GM18867 (cell line): ENCODE measurements around the gene RBM20.
A peak's percentile ranks its signal among the peaks of the same experiment; 100 is the strongest.

Experiments used
- ATAC-seq: cut with Tn5 transposase; IDR thresholded peaks from one replicate; pipeline ENCODE4 v1.9.1; 2021; ENCODE audit warnings: mild to moderate bottlenecking, moderate library complexity; ENCODE audit not compliant: unreplicated experiment

Gene RBM20

DNA sequence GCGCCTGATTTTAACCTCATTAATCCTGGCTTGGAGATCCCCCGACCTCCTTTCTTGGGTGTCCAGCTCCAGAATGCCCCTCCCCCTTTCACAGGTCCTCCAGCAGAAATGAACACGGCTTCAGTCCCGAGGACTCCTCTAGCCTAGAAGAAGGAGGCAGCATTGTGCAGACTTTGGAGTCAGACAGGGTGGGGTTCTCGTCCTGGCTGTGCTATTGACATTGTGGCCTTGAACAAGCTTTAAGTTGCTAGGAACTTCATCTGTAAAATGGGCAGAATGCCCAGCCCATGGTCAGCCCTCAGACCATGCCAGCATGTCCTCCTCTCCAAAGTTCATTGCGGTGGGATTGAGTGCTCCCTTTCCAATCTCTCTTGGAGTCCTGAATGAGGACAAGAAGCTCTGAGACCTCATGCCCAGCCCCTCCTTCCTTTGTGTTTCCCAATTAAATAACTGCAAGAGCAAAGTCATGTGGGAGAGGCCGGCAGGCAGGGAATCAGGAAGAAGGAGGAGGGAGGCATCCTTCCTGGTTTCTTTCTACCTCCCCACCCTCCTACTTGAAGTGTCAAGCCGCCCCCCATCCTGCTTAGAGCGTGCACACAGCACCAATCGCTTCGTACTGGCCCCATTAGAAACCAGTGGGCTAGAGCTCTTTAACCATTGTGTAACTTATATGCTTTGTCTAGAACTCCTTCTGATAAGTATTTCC lies 86.4 kb downstream of the RBM20 start:
- no peak for ATAC-seq

DNA sequence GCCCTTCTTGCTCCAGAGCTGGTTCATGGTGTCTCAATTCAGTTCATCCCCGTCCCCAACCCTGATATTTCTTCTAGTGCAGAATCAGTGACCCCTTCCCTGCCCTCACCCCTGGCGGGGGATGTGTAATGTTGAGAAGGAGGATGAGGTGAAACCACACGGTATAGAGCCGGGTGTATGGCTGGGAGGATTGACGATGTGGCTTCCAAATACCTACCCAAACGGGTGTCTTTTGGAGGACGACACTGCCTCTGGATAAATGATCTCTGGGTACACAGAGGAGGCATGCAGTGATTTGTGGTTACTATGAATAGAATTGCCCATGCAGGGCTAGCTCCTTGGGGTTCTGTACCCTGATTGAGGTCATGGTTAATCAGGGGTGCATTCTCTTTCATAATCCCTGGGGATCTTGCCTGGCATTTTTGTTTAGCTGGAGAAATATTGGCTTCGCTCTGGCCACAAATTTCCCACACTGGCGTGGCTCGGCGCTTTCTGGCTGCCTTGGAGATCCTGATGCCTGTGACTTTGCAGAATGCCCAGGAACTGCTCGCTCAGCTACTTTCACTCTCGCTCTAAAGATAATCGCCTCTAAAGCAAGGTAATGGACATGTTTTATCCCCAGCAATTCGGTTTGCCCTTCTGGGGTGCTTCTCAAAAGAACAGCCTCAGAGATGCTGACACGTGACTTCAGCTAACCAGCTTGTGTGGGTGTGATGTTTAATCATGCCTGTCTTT lies 89.2 kb downstream of the RBM20 start:
- no peak for ATAC-seq

DNA sequence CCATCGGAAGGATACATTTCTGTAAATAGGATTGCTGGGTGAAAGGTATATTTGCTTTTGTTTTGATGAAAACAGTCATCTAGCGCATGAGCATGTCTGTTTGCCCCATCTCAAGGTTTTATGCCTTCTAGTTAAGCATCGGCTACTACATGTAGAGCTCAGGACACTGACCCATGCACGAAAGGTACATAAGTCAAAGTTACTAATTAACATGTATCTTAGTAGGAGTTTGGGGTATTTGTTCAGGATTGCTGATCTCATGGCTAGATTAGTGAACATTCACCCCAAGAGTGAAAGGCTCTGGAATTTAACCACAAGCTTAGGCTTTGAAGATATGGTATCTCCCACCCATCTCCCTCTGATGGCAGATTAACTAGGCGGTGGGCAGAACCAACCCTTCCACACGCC lies 91.5 kb downstream of the RBM20 start:
- ATAC-seq = no peak

DNA sequence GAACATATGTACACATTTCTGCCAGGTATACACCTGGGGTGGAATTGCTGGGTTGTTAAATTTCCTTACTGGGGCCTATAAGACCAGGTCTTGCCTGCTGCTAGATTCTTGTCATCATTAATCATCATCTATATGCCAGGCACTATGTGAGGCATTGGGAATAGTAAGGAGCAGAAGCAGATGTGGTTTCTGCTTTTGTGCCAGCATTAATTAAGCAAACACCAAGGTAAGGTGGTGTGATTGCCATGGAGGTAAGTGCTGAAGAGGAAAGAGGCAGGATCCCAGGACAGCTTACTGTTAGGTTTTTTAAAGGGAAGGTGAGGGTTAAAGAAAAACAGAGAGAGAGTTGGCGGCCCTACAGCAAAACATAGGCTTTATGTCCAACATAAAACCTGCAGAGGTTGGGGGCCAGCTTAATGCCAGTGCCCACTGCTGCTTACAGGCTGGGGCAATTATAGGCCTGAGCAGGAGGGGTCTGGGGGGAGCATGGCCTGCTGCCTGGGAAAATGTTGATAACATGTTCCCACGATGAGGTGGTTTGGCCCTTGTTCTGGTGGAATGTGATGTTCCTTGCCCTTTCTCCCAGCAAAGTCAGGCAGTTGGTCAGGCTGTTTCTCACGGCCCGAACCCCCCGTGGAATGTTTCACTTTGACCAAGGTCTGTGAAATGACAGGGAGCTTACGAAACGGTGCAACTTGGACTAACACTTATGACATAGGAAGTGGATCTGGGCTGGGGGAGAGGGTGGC lies 93.9 kb downstream of the RBM20 start:
- no peak for ATAC-seq

DNA sequence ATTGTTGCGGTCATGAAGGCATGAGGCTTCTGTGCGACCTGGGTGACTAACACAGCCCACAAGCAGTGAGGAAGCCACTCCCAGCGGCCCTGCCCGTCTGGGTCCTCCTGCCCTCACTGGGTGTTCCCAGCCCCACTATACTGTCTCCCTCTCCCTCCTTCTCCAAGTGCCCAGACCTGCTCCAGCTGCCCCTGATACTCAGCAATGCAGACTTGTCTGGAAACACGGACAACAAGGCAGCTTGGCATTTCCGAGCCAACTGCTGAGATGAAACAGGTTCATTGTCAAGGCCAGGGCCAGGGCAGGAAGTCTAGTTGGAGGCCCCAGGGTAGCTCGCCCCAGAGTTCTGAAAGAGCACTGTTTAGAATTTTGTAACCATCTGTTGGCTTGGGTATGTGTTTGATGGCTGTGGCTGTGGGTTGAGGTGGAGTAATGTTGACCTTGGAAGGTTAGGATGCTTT lies 95.7 kb downstream of the RBM20 start:
- no peak for ATAC-seq

DNA sequence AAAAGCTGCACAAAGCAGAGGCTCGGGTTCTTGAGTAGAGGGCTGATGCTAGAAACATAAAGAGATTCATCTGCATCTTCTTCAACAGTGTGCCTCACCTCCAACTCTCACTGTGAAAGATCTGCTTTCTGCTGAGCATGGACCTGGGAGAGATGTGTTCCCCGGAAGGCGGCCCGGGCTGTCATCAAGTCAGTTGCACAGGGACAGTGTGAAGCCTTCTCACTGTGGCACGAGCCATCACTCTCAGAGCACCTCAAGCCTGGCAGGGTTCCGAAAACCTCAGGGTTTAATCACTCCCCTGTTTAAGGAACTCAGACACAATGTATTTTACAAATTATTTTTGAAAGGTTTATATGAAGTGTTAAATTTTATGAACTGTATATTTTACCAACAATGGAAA lies 98.7 kb downstream of the RBM20 start:
- ATAC-seq = no peak

DNA sequence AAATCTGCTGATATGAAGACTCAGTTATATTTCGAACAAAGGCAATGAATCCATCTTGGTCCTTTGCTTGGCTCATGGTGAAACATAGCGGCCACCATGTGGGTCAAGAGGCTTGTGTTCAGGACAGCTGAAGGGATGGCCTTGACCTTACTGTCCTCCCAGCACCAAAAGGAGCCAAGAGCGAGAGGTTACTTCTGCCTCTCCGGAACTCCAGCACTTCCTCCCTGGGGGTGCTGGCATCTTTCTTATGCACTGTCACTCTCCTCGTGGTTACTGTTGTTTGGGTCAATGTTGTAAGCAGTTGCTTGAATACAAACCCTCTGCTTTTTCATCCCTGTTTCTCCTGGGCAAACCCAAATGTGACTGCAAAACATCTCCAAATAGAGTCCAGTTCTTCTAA lies 100.6 kb downstream of the RBM20 start:
- ATAC-seq = no peak

DNA sequence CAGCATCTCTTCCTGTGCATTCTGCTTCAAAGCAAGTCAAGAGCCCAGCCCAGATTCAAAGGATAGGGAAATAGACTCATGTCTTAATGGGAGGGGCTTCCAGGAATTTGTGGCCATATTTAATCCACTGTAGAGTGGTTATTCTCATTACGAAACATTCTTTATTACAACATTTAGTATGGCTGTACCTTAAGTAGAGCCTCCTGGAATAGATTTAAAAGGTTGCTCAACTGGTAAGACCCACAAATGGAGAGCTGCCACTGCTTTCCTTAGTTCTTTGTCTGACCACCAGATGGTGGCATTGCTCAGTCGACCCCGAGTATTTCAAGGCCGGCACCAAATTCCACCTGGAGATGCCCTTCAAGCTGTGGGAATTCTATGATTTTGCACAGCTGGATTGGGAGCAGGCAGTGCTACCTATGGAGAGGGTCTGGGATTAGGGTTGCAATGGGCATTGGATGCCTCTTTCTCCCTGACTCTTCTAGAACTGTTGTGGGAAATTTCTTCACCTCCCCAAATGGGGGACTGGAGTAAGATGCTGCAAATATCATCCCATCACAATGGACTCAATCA lies 102.2 kb downstream of the RBM20 start:
- ATAC-seq = peak; percentile 47

DNA sequence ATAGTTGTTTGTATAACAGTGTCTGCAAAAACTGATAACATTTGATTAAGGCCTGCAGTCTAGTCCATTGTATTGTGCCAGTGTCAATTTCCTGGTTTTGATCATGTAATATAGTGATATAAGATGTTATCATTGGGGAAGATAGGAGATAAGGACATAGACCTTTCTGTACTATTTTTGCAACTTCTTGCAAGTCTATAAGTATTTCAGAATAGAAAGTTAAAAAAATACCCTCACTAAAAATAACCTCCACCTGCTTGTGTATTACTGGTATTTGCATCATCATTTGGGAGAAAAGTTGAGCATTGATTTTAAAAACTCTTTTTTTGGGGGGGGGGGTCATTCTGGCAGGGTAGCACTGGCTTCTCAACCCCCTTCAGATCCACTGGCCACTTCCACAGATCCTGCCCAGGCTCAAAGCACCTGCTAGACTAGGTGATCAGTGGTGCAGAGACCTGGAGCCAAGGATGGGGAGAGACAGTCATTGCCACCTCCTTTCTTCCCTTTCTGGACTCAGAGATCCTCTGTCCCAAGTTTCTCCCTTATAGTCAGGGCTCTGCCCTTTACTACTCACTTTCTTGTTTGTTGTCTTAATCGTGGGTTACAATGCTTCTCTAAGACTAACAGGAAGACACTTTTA lies 103.0 kb downstream of the RBM20 start:
- no peak for ATAC-seq

DNA sequence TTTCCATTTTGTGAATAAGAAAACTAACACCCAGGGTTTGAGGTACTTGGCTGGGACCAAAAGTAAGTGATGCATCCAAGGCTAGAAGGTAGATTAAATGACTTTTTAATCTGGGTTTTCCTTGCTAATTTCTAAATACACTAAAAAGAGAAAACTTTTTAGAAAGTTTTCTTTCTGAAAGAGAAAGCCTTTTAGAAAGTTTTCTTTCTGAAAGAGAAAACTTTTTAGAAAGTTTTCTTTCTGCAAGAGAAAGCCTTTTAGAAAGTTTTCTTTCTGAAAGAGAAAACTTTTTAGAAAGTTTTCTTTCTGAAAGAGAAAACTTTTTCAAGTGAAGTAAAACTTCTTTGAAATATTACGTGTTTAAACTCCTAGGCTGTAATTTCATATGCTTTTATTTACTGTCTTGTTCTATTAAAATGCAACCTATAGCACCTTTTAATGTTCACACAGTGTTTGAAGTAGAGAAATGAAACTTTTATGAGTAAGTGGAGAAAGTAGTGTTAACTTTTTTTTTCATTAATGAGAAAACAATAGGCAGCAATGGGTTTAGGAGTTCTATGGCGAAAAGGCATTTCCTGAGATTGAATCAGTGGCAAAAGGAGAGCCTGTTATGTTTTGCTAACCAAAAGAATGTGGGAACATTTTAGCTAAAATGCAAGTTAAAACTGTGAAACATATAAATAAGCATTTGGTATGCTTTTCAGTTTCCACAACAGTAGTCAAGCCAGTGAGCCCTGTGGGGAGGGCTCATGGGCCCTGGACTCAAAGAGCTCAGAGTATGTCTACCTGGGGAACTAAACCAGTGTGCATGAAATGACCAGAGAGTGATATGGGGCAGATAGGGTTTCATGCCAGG lies 103.7 kb downstream of the RBM20 start:
- no peak for ATAC-seq

DNA sequence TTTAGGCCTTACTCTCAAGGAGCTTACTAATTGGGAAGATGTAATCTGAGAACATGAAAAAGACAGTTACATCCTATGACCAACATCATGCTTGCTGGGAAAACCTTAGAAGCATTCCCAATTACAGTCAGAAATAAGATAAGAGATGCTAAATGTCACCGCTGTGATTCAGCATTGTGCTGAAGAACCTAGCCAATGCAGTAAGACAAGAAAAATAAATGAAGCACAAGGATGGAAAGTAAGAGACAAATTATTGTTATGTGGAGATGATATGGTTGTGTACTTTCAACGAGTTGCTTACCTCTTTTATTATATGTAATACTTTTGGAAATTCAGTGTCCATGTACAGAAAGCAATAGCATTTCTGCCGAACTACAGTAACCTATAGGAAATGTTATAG lies 104.8 kb downstream of the RBM20 start:
- no peak for ATAC-seq

DNA sequence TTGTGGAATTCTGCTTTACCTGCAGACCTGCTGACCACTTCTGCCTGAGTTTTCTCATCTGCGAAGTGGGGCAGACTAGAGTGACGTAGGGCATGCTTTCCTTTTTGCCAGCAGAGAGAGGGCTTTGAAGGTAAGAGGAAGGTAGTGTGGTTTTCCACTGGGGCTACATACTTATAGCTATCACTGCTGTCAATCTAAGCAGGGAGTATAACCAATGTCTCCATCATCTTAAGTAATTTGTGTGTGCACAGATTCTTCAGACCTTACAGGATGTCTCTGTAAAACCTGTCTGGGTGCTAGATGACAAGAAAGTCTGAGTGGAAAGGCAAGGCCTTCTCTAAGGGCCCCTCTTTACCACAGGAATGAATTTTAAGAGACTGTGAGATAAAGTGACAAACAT lies 106.8 kb downstream of the RBM20 start:
- ATAC-seq = no peak

DNA sequence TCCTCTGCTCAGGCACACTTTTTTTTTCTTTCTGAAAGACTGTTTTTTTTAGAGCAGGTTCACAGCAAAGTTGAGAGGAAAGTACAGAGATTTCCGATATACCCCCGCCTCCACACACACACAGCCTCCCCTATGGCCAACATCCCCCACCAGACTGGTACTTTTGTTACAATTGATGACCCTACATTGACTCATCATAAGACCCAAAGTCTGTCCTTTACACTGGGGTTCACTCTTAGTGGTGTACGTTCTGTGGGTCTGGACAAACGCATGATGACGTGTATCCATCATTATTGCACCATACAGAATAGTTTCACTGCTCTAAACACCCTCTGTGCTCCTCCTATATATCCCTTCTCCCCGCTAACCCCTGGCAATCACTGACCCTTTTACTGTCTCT lies 107.7 kb downstream of the RBM20 start:
- ATAC-seq = no peak

DNA sequence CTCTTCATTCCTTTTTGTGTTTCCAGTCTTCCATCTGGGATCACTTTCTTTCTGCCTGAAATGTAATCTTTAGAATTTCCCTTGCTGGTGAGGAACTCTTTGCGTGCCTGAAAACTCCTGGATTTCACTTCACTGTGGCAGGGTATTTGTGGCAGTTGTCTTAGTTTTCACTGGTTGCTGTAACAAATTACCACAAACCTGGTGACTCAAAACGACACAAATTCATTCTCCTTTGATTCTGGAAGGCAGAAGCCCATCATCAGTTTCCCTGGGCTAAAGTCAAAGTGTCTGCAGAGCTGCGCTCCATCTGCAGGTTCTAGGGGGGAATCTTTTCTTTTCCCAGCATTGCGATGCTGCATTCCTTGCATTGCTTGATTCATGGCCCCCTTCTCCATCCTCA lies 109.3 kb downstream of the RBM20 start:
- no peak for ATAC-seq

DNA sequence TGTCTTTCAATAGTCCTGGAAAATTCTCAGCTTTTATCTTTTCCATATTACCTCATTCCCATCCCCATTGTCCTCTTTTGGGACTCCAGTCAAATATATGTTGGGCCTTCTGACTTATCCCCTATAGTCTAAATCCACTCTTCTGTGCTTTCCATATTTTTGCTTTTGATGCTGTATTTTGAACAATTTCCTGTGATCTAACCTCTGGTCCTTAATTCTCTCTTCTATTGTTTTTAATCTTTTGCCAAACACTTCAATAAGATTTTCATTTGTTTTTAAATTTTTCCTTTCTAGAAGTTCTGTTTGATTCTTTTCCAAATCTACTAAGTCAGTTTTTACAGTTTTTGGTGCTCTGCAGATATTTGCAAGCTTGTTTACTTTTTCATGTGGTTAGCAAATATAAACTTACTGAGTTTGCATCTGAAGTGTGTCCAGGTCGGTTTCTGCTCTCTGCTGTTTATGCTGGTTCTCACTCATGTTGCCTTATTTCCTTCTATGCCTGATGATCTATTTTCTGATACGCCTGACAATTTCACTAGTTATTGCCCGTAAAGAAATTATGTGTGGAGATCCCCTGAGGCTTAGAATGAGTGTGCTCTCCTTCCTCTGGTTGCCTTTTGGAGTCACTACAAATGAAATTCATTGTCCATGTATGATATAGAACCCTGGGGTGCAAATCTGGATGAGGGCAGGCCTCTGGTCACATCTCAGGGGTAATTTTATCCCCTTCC lies 110.4 kb downstream of the RBM20 start:
- no peak for ATAC-seq

DNA sequence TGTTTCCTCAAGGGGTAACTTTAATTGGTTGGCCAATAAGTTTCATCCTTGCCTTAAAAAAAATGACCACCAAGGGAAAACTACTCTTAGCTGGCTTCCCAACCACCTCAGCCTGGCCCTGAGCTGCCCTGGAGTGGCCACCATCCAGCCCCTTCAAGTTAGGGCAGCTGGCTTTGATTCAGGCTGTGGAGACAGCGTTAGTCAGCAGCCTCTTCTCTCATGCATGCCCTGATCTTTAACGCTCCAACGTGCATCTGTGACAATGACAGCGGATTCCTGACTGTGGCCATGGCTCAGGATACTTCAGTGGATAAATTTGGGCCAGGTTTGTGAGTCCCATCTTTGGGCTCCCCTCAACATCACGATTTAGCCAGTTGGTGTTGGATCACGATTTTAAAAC lies 111.6 kb downstream of the RBM20 start:
- ATAC-seq = no peak

DNA sequence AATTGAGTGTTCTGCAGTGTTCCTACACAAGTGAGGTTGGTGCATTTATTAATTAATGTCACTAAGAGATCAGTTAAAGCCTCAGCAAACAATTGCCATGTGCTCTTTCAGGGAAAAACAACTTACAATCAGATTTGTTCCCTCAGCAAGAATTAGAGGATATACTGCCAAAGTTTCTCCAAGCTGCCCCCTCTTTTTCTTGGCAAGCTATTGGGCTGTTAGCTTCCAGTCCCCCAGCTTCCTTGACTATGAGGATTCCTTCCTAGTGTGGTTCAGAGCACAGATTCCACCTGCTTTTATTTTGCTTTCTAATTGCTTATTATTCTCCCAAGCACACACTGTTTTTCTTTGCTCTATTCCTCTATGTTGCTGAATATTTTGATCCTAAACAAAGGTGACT lies 112.7 kb downstream of the RBM20 start:
- ATAC-seq = no peak

DNA sequence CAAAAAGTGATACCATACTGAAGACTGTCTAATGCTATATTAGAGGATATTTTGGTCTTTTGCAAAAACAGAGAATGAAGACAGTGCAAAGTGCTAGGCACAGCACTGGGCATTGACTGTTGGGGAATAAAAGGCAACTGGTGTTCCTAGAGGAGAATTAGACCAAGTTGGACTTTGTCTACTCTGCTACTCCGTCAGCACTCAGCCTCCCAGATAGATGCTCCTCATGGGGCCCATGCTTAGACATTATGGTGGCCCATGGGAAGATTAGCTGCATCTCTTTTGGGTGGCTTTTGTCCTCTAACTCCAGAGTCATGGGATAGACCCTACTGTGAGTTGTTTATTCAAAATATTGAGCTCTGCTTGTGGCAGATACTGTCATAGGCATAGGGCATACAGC lies 113.5 kb downstream of the RBM20 start:
- no peak for ATAC-seq

DNA sequence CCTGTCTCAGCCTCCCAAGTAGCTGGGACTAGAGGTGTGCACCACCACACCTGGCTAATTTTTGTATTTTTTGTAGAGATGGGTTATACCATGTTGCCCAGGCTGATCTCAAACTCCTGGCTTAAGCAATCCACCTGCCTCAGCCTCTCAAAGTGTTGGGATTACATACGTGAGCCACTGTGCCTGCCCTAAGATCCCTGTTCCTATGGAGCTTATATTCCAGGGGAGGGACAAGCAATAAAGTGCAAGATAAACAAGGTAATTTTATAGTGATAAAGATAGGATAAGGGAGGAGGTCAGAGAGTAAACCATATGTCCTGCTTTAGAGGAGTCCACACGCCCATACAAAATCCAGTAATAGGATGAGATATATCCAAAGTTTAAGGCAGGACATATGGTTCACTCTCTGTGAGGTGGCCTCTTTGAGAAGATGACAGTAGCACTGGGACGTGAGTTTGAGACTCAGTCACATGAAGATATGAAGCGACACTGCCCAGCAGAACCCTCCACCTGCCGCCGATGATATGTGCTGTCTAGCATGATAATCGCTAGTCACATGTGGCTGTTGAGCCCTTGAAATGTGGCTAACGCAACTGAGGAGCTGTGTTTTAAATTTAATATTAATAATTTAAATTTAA lies 114.1 kb downstream of the RBM20 start:
- ATAC-seq = no peak
